Ovary (tissue), 3 donors: ENCODE data around the gene RYR2.

Experiments used
- CTCF ChIP-seq, 3 donors: fragments of 450-650 bp in 2 of 3; fragments of 200-600 bp in 1 of 3; IDR thresholded peaks; one replicate each; pipeline versions ENCODE4 v1.5.1 to v1.8.0; 2016 to 2022; ENCODE audit warnings: antibody characterized with exemption in 3 of 3, mild to moderate bottlenecking in 1 of 3
- EP300 ChIP-seq: sonication (generic); formaldehyde crosslinking; IDR thresholded peaks from one replicate; pipeline ENCODE4 v1.6.1; 2017; ENCODE audit warnings: antibody characterized with exemption
- POLR2A ChIP-seq: fragments of 450-650 bp; IDR thresholded peaks from one replicate; pipeline ENCODE4 v1.6.1; 2017; ENCODE audit warnings: antibody characterized with exemption, mild to moderate bottlenecking, moderate library complexity
- donor health status: DM: no; HTN: no; CAD: no.

- TF ChIP-seq CTCF (IDR thresholded peaks at IDR 0.05) (no peak), EP300 (no peak), POLR2A (no peak)
These were observed 483.1 kb downstream of the RYR2 start for GRCh38 chr1:237525102-237525501.
